Thymus (tissue), 11 donors: ENCODE measurements around the gene PCID2. TPM values are rescaled to one million over a fixed set of nuclear protein-coding genes. Genes with fewer than 3 reads are reported as not detected.

Experiments used
- DNase-seq, 9 donors: peaks; one replicate each; pipeline ENCODE4 v3.0.0-alpha.2; 2013; ENCODE audit warnings: low spot score in 9 of 9, low read depth in 6 of 9, missing footprints in 1 of 9
- H3K27ac ChIP-seq, 2 donors: one replicate each; pipeline ENCODE4 v1.5.1; 2013; ENCODE audit warnings: control low read depth in 1 of 2, low read depth in 1 of 2, low read length in 1 of 2, mild to moderate bottlenecking in 1 of 2, moderate library complexity in 1 of 2
- H3K27me3 ChIP-seq, 2 donors: one replicate each; pipeline ENCODE4 v1.5.1; 2013; ENCODE audit warnings: low read length in 1 of 2; ENCODE audit not compliant: control insufficient read depth in 2 of 2, insufficient read depth in 1 of 2
- H3K36me3 ChIP-seq, 2 donors: one replicate each; pipeline ENCODE4 v1.5.1; 2013; ENCODE audit warnings: low read length in 1 of 2, mild to moderate bottlenecking in 1 of 2, moderate library complexity in 1 of 2; ENCODE audit not compliant: control insufficient read depth in 2 of 2, insufficient read depth in 2 of 2
- H3K4me1 ChIP-seq, 2 donors: one replicate each; pipeline ENCODE4 v1.5.1; 2013; ENCODE audit warnings: low read length in 2 of 2; ENCODE audit not compliant: control insufficient read depth in 2 of 2, insufficient read depth in 2 of 2
- H3K4me3 ChIP-seq, 2 donors: one replicate each; pipeline ENCODE4 v1.5.1; 2013; ENCODE audit warnings: low read length in 2 of 2, control low read depth in 1 of 2, mild to moderate bottlenecking in 1 of 2
- H3K9me3 ChIP-seq, 2 donors: one replicate each; pipeline ENCODE4 v1.5.1; 2013; ENCODE audit warnings: low read length in 1 of 2, mild to moderate bottlenecking in 1 of 2; ENCODE audit not compliant: control insufficient read depth in 2 of 2, insufficient read depth in 1 of 2
- WGBS: extraction: QIAGEN DNeasy Blood & Tissue Kit; methylation state at CpG from one replicate; pipeline ENCODE4 v1.1.7; 2013; 5-methylcytosine and 5-hydroxymethylcytosine counted together
- polyA plus RNA-seq: library from polyadenylated mRNA; stranded (reverse); fragments of 200-250 nt; gene quantifications from one replicate; pipeline ENCODE4 v1.2.3, GENCODE V29; 2013
- total RNA-seq: library from RNA; stranded (reverse); fragments of 120-200 nt; gene quantifications from one replicate; pipeline ENCODE4 v1.2.4, GENCODE V29; 2013
- donor health status: healthy.

The PCID2 gene
- total and polyA plus RNA-seq, 2 donors: 53.6 to 63.3 TPM

- Histone ChIP-seq H3K36me3 (peaks cover 30 to 45% of the 10 kb centered on the region in 2 donors), H3K27ac (no peak overlapping the region), H3K4me3 (no peak overlapping the region), H3K27me3 (no peaks in the 10 kb centered on the region), H3K4me1 (peaks cover 3 to 4% of the 10 kb centered on the region in 2 donors), H3K9me3 (no peaks in the 10 kb centered on the region)
- 98% methylated on average over 2 of the region's 2 CpGs for WGBS
- no peak for DNase-seq
Measured at GRCh38 chr13:113201815-113202214, 6.7 kb downstream of the PCID2 start.

- no peak for DNase-seq
- Histone ChIP-seq H3K27ac (no peak overlapping the region), H3K9me3 (no peaks in the 10 kb centered on the region), H3K36me3 (peaks cover 45 to 72% of the 10 kb centered on the region in 2 donors), H3K27me3 (no peaks in the 10 kb centered on the region), H3K4me1 (no peaks in the 10 kb centered on the region), H3K4me3 (no peak overlapping the region)
- WGBS: 97% methylated on average over 9 of the region's 9 CpGs
Measured at GRCh38 chr13:113196970-113197737, 11.3 kb downstream of the PCID2 start.

GRCh38 chr13:113195360-113195759 is 13.1 kb downstream of the PCID2 start:
- WGBS: 95% methylated on average over 6 of the region's 6 CpGs
- no peak overlapping the region for H3K4me3 ChIP-seq
- H3K9me3 ChIP-seq: no peaks in the 10 kb centered on the region
- H3K27me3 ChIP-seq: no peaks in the 10 kb centered on the region
- no peak overlapping the region for H3K27ac ChIP-seq
- H3K4me1 ChIP-seq: no peaks in the 10 kb centered on the region
- no peak for DNase-seq
- peaks cover 51 to 88% of the 10 kb centered on the region in 2 donors for H3K36me3 ChIP-seq

GRCh38 chr13:113192902-113193301 is 15.6 kb downstream of the PCID2 start:
- WGBS: 100% methylated on average over 2 of the region's 2 CpGs
- peaks cover 49 to 84% of the 10 kb centered on the region in 2 donors for H3K36me3 ChIP-seq

GRCh38 chr13:113192279-113192678 is 16.2 kb downstream of the PCID2 start:
- H3K27me3 ChIP-seq: no peaks in the 10 kb centered on the region
- H3K4me3 ChIP-seq: no peak overlapping the region
- no peaks in the 10 kb centered on the region for H3K9me3 ChIP-seq
- peaks cover 48 to 81% of the 10 kb centered on the region in 2 donors for H3K36me3 ChIP-seq
- WGBS: 99% methylated on average over 4 of the region's 4 CpGs
- H3K4me1 ChIP-seq: no peaks in the 10 kb centered on the region
- no peak for DNase-seq
- no peak overlapping the region for H3K27ac ChIP-seq

More at GRCh38 chr13:113192902-113193301, 15.6 kb downstream of the PCID2 start:
- no peaks in the 10 kb centered on the region for H3K9me3 ChIP-seq
- no peaks in the 10 kb centered on the region for H3K4me1 ChIP-seq
- no peak overlapping the region for H3K4me3 ChIP-seq
- no peak for DNase-seq
- H3K27me3 ChIP-seq: no peaks in the 10 kb centered on the region
- H3K27ac ChIP-seq: no peak overlapping the region

- H3K27ac ChIP-seq: no peak overlapping the region
- H3K27me3 ChIP-seq: no peaks in the 10 kb centered on the region
- peaks cover 3 to 9% of the 10 kb centered on the region in 2 donors for H3K4me1 ChIP-seq
- 93% methylated on average over 4 of the region's 4 CpGs for WGBS
- H3K9me3 ChIP-seq: no peaks in the 10 kb centered on the region
- no peak overlapping the region for H3K4me3 ChIP-seq
- DNase-seq: no peak
- peaks cover 50 to 66% of the 10 kb centered on the region in 2 donors for H3K36me3 ChIP-seq
Measured at GRCh38 chr13:113190181-113190580, 18.3 kb downstream of the PCID2 start.

- Histone ChIP-seq H3K27me3 (no peaks in the 10 kb centered on the region), H3K36me3 (peaks cover 52 to 60% of the 10 kb centered on the region in 2 donors), H3K4me1 (peaks cover 5 to 17% of the 10 kb centered on the region in 2 donors), H3K4me3 (no peak overlapping the region), H3K27ac (no peak overlapping the region), H3K9me3 (no peaks in the 10 kb centered on the region)
- WGBS: 97% methylated on average over 23 of the region's 23 CpGs
- no peak for DNase-seq
Measured at GRCh38 chr13:113187883-113188665, 20.4 kb downstream of the PCID2 start.

- H3K4me1 ChIP-seq: peaks cover 5 to 17% of the 10 kb centered on the region in 2 donors
- peaks cover 45 to 52% of the 10 kb centered on the region in 2 donors for H3K36me3 ChIP-seq
- H3K27ac ChIP-seq: no peak overlapping the region
- no peak overlapping the region for H3K4me3 ChIP-seq
- no peak for DNase-seq
- H3K9me3 ChIP-seq: no peaks in the 10 kb centered on the region
- 96% methylated on average over 9 of the region's 9 CpGs for WGBS
- no peaks in the 10 kb centered on the region for H3K27me3 ChIP-seq
Measured at GRCh38 chr13:113187263-113187669, 21.2 kb downstream of the PCID2 start.
